OCI-LY3 (cell line): Measurements from ENCODE around the gene B3GAT3.

Experiments used
- H2AFZ ChIP-seq: fragments of 200-600, 300-600 bp; shearing (Covaris generic); 2 replicates; pipeline ENCODE4 v1.6.0; 2014; ENCODE audit warnings: antibody characterized with exemption, low read depth, low read length
- H3K27ac ChIP-seq: fragments of 200-600, 300-600 bp; sonication (generic); 2 replicates; pipeline ENCODE4 v1.5.1; 2014; ENCODE audit warnings: mild to moderate bottlenecking, low read length, moderate library complexity, mixed read lengths
- H3K27me3 ChIP-seq: fragments of 200-600, 300-600 bp; sonication (generic); 2 replicates; pipeline ENCODE4 v1.6.1; 2014; ENCODE audit warnings: low read depth, low read length, mixed read lengths
- H3K36me3 ChIP-seq: fragments of 200-600, 300-600 bp; sonication (generic); replicated peaks from 2 replicates; pipeline ENCODE3; 2014; ENCODE audit warnings: low read depth, low read length, mixed read lengths
- H3K4me1 ChIP-seq: fragments of 300-600, 200-600 bp; sonication (generic); 2 replicates; pipeline ENCODE4 v1.6.1; 2014; ENCODE audit warnings: low read length, mixed read lengths
- H3K4me2 ChIP-seq: fragments of 200-600, 300-600 bp; sonication (generic); 2 replicates; pipeline ENCODE4 v1.6.1; 2014; ENCODE audit warnings: low read length, mixed read lengths
- H3K4me3 ChIP-seq: fragments of 300-600, 200-600 bp; sonication (generic); 2 replicates; pipeline ENCODE4 v1.5.1; 2014; ENCODE audit warnings: antibody characterized with exemption, mild to moderate bottlenecking, low read length, moderate library complexity
- H3K79me2 ChIP-seq: fragments of 300-600, 200-600 bp; shearing (Covaris generic); 2 replicates; pipeline ENCODE4 v1.6.1; 2014; ENCODE audit warnings: mild to moderate bottlenecking, low read length, mixed read lengths
- H3K9ac ChIP-seq: fragments of 300-600, 200-600 bp; shearing (Covaris generic); 2 replicates; pipeline ENCODE4 v1.6.0; 2014; ENCODE audit warnings: mild to moderate bottlenecking, low read length, moderate library complexity
- H3K9me3 ChIP-seq: fragments of 200-600, 300-600 bp; shearing (Covaris generic); 2 replicates; pipeline ENCODE4 v1.6.1; 2014; ENCODE audit warnings: low read length, mixed read lengths; ENCODE audit not compliant: insufficient read depth
- H4K20me1 ChIP-seq: fragments of 200-600, 300-600 bp; sonication (generic); 2 replicates; pipeline ENCODE4 v1.6.1; 2016; ENCODE audit warnings: low read length, mixed read lengths; ENCODE audit not compliant: insufficient read depth
- CTCF ChIP-seq: fragments of 200-600, 300-600 bp; sonication (generic); IDR thresholded peaks from 2 replicates; pipeline ENCODE4 v1.5.1; 2014; ENCODE audit warnings: antibody characterized with exemption, low read length, low read depth
- EZH2phosphoT487 ChIP-seq: fragments of 200-600 bp; shearing (Covaris generic); IDR thresholded peaks from 2 replicates; pipeline ENCODE4 v1.6.1; 2018; ENCODE audit warnings: antibody characterized with exemption, mixed run types, low read depth

B3GAT3 gene

DNA sequence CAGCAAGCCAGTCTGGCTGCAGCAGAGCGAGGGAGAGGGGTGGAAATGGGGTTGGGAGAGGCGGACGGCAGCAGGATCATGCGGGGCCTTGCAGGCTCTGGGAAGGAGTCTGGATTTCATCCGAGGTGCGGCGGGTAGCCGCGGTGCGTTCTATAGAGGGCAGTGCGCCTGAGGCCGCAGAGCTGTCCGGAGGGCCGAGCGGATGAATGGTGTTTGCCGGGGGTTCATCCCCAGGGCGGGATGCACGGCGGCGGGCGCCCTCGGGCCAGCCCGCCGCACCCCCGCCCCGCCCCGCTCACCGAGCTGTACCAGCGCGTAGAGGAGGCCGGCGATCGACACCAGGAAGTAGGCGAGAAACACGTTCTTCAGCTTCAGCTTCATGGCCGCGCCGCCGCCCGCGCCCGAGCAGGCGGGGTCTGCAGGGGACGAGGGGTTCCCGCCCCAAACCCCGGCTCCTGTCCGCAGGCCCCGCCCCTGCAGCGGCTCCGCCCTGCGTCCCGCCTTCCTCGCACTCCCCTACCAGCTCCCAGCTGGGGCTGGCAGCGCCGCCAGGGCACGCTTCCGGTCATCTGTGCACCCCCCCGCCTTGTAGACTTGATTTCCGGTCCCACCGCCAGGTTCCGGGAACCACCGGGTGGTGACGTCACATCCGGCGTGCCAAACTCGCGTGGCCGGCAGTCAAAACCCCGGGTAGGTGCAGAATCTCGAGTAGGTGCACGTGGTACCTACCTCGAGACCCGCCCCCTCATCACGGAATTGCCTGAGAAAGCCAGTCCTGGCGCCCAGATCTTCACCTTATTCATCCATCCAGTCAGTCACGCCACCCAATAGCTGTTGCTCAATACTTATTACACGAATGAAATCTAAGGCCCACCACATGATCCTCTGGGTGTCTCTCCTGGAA is at the start of gene B3GAT3:
B3GAT3 (minus strand) TSS at position 420 of the 904 bp plus-strand sequence; CDS start at position 381, 39 bp downstream.
- Histone ChIP-seq H3K27ac (peak within 1 kb of the TSS; percentile 77), H3K4me3 (peak within 1 kb of the TSS; percentile 83), H3K79me2 (peaks cover 19% of the 10 kb centered on the region), H3K4me1 (peaks cover 14% of the 10 kb centered on the region), H3K27me3 (no peaks in the 10 kb centered on the region), H3K4me2 (peak within 1 kb of the TSS; percentile 100), H3K9ac (peak within 1 kb of the TSS; percentile 87), H3K9me3 (no peaks in the 10 kb centered on the region), H4K20me1 (no peaks in the 10 kb centered on the region), H3K36me3 (peaks cover 31% of the 10 kb centered on the region), H2AFZ (peak within 1 kb of the TSS; percentile 19; the same call in 1 of the 2 replicates)
- TF ChIP-seq CTCF (no peak), EZH2phosphoT487 (no peak)

DNA sequence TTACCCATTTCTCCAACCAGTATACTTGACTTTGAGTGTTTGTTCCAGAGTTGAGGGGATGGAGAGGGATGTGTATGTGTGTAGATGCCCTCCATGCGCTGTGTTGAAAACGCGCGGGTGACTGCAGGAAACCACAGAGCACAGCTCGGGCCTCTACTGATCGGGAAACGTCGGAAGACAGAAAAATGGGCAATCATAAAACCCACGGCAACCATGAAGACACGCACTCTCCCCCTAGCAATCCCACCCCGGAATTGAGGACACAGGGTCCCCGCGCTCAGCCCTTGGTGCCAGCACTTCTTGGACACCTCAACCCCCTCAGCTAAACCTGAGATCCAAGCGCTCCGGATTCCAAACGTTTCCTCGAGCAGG is 49.4 kb upstream of the B3GAT3 start:
- Histone ChIP-seq H4K20me1 (no peaks in the 10 kb centered on the region), H3K36me3 (peaks cover 32% of the 10 kb centered on the region), H3K79me2 (peaks cover 75% of the 10 kb centered on the region), H2AFZ (peak overlapping the region; percentile 74), H3K4me1 (peaks cover 32% of the 10 kb centered on the region), H3K4me2 (peak overlapping the region; percentile 85), H3K27ac (peak overlapping the region; percentile 76), H3K27me3 (no peaks in the 10 kb centered on the region), H3K9me3 (no peaks in the 10 kb centered on the region), H3K9ac (peak overlapping the region; percentile 85), H3K4me3 (peak overlapping the region; percentile 86)
- no peak for TF ChIP-seq CTCF
- no peak for TF ChIP-seq EZH2phosphoT487

DNA sequence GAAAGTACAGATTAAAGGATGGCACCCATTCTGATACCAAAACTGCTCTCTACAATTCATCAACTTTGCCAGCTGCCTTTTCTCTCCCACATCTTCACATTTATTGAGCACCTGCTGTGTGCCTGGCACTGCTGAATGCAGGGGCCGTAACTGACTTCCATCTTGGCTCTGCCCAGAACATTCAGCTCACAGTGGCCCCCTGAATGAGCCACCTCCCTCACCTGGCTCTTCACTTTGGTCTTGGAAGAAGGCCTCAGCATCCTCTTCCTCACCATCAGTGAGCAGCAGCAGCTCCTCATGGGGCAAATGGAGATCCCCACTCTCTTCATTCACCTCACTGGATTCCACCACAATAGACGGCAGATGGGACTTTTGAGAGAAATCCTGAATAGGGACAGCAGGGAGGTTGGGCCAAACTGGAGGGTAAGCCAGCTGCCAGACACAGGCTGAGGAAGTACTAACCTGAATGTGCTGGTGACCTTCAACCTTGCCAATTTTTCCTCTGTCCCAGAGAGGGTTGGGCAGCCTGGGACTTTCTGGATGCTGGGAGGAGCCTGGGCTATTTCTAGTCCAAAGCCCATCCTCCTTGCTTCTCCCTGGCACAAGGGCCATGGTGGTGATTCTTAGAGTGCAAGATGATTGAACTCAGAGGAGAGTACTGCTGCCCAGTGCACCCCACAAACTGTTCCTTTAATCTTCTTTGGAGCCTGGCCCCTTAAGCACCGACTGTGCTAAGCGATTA is 47.8 kb upstream of the B3GAT3 start:
- Histone ChIP-seq H3K4me1 (peaks cover 32% of the 10 kb centered on the region), H3K4me2 (no peak overlapping the region)

More for the DNA sequence above, 47.8 kb upstream of the B3GAT3 start:
- H3K36me3 ChIP-seq = peaks cover 38% of the 10 kb centered on the region
- H3K9me3 ChIP-seq = no peaks in the 10 kb centered on the region
- H3K79me2 ChIP-seq = peaks cover 86% of the 10 kb centered on the region
- no peak overlapping the region for H2AFZ ChIP-seq
- no peaks in the 10 kb centered on the region for H3K27me3 ChIP-seq
- TF ChIP-seq CTCF (no peak), EZH2phosphoT487 (no peak)
- H3K27ac ChIP-seq = peak overlapping the region; percentile 16; the same call in 1 of the 2 replicates
- H4K20me1 ChIP-seq = no peaks in the 10 kb centered on the region
- H3K4me3 ChIP-seq = no peak overlapping the region
- H3K9ac ChIP-seq = no peak overlapping the region
